ENCODE measurements around the gene SLC1A1.

Gene SLC1A1

GRCh38 chr9:4489919-4490704, at the start of gene SLC1A1:
Gene SLC1A1 (plus strand): TSS chr9:4490468. CDS start chr9:4490680, 212 bp downstream.
- no peak for DNase-seq (ENCODE audit: low read depth in 2 of 2)

- DNase-seq (ENCODE audit: low read depth in 2 of 2), result no peak
Measured at GRCh38 chr9:4442806-4443205, 47.5 kb upstream of the SLC1A1 start.

GRCh38 chr9:4443439-4443838, 46.8 kb upstream of the SLC1A1 start:
- DNase-seq (ENCODE audit: low read depth in 2 of 2), result no peak

- no peak for DNase-seq (ENCODE audit: low read depth in 2 of 2)
Measured at GRCh38 chr9:4461437-4461836, 28.8 kb upstream of the SLC1A1 start.

GRCh38 chr9:4463824-4464223, 26.4 kb upstream of the SLC1A1 start:
- no peak for DNase-seq (ENCODE audit: low read depth in 2 of 2)

GRCh38 chr9:4464911-4465513, 25.3 kb upstream of the SLC1A1 start:
- DNase-seq (ENCODE audit: low read depth in 2 of 2), result no peak

- no peak for DNase-seq (ENCODE audit: low read depth in 2 of 2)
Measured at GRCh38 chr9:4465910-4466309, 24.4 kb upstream of the SLC1A1 start.

GRCh38 chr9:4475301-4475700, 15.0 kb upstream of the SLC1A1 start:
- DNase-seq (ENCODE audit: low read depth in 2 of 2), result no peak

- no peak for DNase-seq (ENCODE audit: low read depth in 2 of 2)
Measured at GRCh38 chr9:4486176-4486575, 4.1 kb upstream of the SLC1A1 start.

- DNase-seq (ENCODE audit: low read depth in 2 of 2), result no peak
Measured at GRCh38 chr9:4489562-4489918, 728 bp upstream of the SLC1A1 start.

- DNase-seq (ENCODE audit: low read depth in 2 of 2), result no peak
Measured at GRCh38 chr9:4490705-4491625, 697 bp downstream of the SLC1A1 start.

GRCh38 chr9:4491626-4491975, 1.3 kb downstream of the SLC1A1 start:
- no peak for DNase-seq (ENCODE audit: low read depth in 2 of 2)

GRCh38 chr9:4494332-4494731, 4.1 kb downstream of the SLC1A1 start:
- DNase-seq (ENCODE audit: low read depth in 2 of 2), result no peak

- DNase-seq (ENCODE audit: low read depth in 2 of 2), result no peak
Measured at GRCh38 chr9:4494806-4495205, 4.5 kb downstream of the SLC1A1 start.

- DNase-seq (ENCODE audit: low read depth in 2 of 2), result no peak
Measured at GRCh38 chr9:4495537-4495936, 5.3 kb downstream of the SLC1A1 start.

- no peak for DNase-seq (ENCODE audit: low read depth in 2 of 2)
Measured at GRCh38 chr9:4496497-4496896, 6.2 kb downstream of the SLC1A1 start.

GRCh38 chr9:4497395-4497794, 7.1 kb downstream of the SLC1A1 start:
- no peak for DNase-seq (ENCODE audit: low read depth in 2 of 2)

- DNase-seq (ENCODE audit: low read depth in 2 of 2), result no peak
Measured at GRCh38 chr9:4497855-4498254, 7.6 kb downstream of the SLC1A1 start.

GRCh38 chr9:4499917-4500316, 9.6 kb downstream of the SLC1A1 start:
- DNase-seq (ENCODE audit: low read depth in 2 of 2), result no peak

- DNase-seq (ENCODE audit: low read depth in 2 of 2), result no peak
Measured at GRCh38 chr9:4501147-4501507, 10.9 kb downstream of the SLC1A1 start.

- DNase-seq (ENCODE audit: low read depth in 2 of 2), result no peak
Measured at GRCh38 chr9:4502444-4502843, 12.2 kb downstream of the SLC1A1 start.

GRCh38 chr9:4503103-4503502, 12.8 kb downstream of the SLC1A1 start:
- DNase-seq (ENCODE audit: low read depth in 2 of 2), result no peak

GRCh38 chr9:4504250-4504649, 14.0 kb downstream of the SLC1A1 start:
- no peak for DNase-seq (ENCODE audit: low read depth in 2 of 2)

All from stimulated activated CD8-positive, alpha-beta memory T cell treated with anti-CD3 and anti-CD28 coated beads, Interleukin-7, amount 100 ng/mL, for 1 hour (primary cell).